Measurements from ENCODE around the gene NPLOC4. TPM values are rescaled to one million over a fixed set of nuclear protein-coding genes. Genes with fewer than 3 reads are reported as not detected.

NPLOC4 gene
- total and polyA plus RNA-seq, 4 donors = 23.5 to 67.4 (median 50.6) TPM

DNA sequence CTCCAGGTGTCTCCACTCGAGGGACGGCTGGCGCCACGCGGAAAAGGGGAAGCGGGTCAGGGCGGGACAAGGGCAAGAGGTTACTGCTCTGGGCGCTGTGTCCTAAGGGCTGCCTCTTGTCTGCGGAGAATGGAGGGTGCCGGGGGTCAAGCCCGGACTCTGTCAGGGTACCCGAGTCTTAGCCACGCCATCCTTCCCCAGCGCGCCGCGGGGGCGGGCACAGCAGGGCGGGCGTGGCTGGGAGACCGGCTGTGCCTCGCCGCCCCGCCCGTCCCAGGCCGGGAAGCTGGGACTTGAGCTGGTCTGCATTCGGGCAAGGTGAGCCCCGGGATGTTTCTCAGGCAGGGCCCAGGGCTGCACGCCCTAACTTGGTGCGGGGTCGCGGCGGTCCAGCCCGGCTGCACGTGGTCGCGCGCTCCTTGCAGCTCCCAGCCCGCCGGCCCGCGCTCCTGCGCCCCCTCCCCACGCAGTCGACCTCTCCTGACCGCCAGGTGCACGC is 118.1 kb downstream of the NPLOC4 start:
- Histone ChIP-seq H3K27ac (ENCODE audit: low read depth in 1 of 2, low read length in 2 of 2) (peak overlapping the region in 1 of 2 donors; percentile 35), H3K4me3 (ENCODE audit: low read depth in 1 of 3, low read length in 3 of 3) (peak overlapping the region in 1 of 3 donors; percentile 33), H3K9ac (ENCODE audit: low read depth in 1 of 2, low read length in 2 of 2) (no peak overlapping the region), H3K4me1 (ENCODE audit: control insufficient read depth in 4 of 4, insufficient read depth in 4 of 4, low read length in 3 of 4) (peaks cover 2 to 25% (median 14%) of the 10 kb centered on the region in 4 donors), H3K36me3 (ENCODE audit: control insufficient read depth in 4 of 4, insufficient read depth in 3 of 4, low read depth in 1 of 4, low read length in 3 of 4) (no peaks in the 10 kb centered on the region), H3K27me3 (ENCODE audit: control insufficient read depth in 4 of 4, insufficient read depth in 4 of 4, low read length in 3 of 4) (no peaks in the 10 kb centered on the region), H3K9me3 (ENCODE audit: control insufficient read depth in 4 of 4, low read length in 3 of 4) (no peaks in the 10 kb centered on the region)
- TF ChIP-seq HNF4A (conservative IDR thresholded peaks at IDR 0.05) = no peak
- no peak for TF ChIP-seq SP1 (IDR thresholded peaks at IDR 0.05)
- TF ChIP-seq EGR1 (IDR thresholded peaks at IDR 0.05; ENCODE audit: low read depth in 2 of 2) = no peak
- TF ChIP-seq, protein P1, sequence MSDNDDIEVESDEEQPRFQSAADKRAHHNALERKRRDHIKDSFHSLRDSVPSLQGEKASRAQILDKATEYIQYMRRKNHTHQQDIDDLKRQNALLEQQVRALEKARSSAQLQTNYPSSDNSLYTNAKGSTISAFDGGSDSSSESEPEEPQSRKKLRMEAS (IDR thresholded peaks at IDR 0.05) = no peak
- TF ChIP-seq TAF1 (conservative IDR thresholded peaks at IDR 0.05) = no peak
- TF ChIP-seq NR2F2 (IDR thresholded peaks at IDR 0.05) = no peak
- no peak for TF ChIP-seq FOXA1 (IDR thresholded peaks at IDR 0.05)
- TF ChIP-seq JUND (IDR thresholded peaks at IDR 0.05) = no peak
- TF ChIP-seq, protein P2, sequence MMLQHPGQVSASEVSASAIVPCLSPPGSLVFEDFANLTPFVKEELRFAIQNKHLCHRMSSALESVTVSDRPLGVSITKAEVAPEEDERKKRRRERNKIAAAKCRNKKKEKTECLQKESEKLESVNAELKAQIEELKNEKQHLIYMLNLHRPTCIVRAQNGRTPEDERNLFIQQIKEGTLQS (IDR thresholded peaks at IDR 0.05) = no peak
- no peak for TF ChIP-seq RAD21 (IDR thresholded peaks at IDR 0.05)
- TF ChIP-seq, protein P3, sequence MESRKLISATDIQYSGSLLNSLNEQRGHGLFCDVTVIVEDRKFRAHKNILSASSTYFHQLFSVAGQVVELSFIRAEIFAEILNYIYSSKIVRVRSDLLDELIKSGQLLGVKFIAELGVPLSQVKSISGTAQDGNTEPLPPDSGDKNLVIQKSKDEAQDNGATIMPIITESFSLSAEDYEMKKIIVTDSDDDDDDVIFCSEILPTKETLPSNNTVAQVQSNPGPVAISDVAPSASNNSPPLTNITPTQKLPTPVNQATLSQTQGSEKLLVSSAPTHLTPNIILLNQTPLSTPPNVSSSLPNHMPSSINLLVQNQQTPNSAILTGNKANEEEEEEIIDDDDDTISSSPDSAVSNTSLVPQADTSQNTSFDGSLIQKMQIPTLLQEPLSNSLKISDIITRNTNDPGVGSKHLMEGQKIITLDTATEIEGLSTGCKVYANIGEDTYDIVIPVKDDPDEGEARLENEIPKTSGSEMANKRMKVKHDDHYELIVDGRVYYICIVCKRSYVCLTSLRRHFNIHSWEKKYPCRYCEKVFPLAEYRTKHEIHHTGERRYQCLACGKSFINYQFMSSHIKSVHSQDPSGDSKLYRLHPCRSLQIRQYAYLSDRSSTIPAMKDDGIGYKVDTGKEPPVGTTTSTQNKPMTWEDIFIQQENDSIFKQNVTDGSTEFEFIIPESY (IDR thresholded peaks at IDR 0.05) = no peak
- TF ChIP-seq RXRA (IDR thresholded peaks at IDR 0.05) = no peak
- TF ChIP-seq, protein P4, sequence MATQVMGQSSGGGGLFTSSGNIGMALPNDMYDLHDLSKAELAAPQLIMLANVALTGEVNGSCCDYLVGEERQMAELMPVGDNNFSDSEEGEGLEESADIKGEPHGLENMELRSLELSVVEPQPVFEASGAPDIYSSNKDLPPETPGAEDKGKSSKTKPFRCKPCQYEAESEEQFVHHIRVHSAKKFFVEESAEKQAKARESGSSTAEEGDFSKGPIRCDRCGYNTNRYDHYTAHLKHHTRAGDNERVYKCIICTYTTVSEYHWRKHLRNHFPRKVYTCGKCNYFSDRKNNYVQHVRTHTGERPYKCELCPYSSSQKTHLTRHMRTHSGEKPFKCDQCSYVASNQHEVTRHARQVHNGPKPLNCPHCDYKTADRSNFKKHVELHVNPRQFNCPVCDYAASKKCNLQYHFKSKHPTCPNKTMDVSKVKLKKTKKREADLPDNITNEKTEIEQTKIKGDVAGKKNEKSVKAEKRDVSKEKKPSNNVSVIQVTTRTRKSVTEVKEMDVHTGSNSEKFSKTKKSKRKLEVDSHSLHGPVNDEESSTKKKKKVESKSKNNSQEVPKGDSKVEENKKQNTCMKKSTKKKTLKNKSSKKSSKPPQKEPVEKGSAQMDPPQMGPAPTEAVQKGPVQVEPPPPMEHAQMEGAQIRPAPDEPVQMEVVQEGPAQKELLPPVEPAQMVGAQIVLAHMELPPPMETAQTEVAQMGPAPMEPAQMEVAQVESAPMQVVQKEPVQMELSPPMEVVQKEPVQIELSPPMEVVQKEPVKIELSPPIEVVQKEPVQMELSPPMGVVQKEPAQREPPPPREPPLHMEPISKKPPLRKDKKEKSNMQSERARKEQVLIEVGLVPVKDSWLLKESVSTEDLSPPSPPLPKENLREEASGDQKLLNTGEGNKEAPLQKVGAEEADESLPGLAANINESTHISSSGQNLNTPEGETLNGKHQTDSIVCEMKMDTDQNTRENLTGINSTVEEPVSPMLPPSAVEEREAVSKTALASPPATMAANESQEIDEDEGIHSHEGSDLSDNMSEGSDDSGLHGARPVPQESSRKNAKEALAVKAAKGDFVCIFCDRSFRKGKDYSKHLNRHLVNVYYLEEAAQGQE (IDR thresholded peaks at IDR 0.05) = no peak
- TF ChIP-seq, protein P5, sequence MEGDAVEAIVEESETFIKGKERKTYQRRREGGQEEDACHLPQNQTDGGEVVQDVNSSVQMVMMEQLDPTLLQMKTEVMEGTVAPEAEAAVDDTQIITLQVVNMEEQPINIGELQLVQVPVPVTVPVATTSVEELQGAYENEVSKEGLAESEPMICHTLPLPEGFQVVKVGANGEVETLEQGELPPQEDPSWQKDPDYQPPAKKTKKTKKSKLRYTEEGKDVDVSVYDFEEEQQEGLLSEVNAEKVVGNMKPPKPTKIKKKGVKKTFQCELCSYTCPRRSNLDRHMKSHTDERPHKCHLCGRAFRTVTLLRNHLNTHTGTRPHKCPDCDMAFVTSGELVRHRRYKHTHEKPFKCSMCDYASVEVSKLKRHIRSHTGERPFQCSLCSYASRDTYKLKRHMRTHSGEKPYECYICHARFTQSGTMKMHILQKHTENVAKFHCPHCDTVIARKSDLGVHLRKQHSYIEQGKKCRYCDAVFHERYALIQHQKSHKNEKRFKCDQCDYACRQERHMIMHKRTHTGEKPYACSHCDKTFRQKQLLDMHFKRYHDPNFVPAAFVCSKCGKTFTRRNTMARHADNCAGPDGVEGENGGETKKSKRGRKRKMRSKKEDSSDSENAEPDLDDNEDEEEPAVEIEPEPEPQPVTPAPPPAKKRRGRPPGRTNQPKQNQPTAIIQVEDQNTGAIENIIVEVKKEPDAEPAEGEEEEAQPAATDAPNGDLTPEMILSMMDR (IDR thresholded peaks at IDR 0.05; ENCODE audit: low read depth, low read length, missing input control) = no peak
- no peak for TF ChIP-seq HNF4G (IDR thresholded peaks at IDR 0.05)
- no peak for TF ChIP-seq GABPA (IDR thresholded peaks at IDR 0.05 in 1 of 2, conservative IDR thresholded peaks at IDR 0.05 in 1 of 2)
- TF ChIP-seq YY1 (IDR thresholded peaks at IDR 0.05) = no peak
- no peak for TF ChIP-seq FOXA2 (IDR thresholded peaks at IDR 0.05)
- no peak for DNase-seq (ENCODE audit: low spot score)
- 8% methylated on average over 47 of the region's 47 CpGs for WGBS
